T47D (cell line): ENCODE results near the gene FAM161A.
"Not testable (repeated sequence)": the region's sequence is repeated elsewhere in the genome, so short reads cannot be mapped to it uniquely, and the experiment has no call there.

Experiments used
- DNase-seq, 2 experiments: peaks; one replicate each; pipeline versions ENCODE4 v3.0.0 to v3.0.0-alpha.2; 2011 to 2012; ENCODE audit warnings: low read depth in 1 of 2, low spot score in 1 of 2
- JUND ChIP-seq: IDR thresholded peaks from 2 replicates; pipeline ENCODE4 v1.6.1; 2012; ENCODE audit warnings: low read depth
- in situ Hi-C: cut with HindIII; loops from 2 replicates; pipeline ENCODE4 v1.10.0; 2016; ENCODE audit warnings: low sequenced_read_pairs, low pct_unique_long_range_greater_than_20kb

The FAM161A gene

DNA sequence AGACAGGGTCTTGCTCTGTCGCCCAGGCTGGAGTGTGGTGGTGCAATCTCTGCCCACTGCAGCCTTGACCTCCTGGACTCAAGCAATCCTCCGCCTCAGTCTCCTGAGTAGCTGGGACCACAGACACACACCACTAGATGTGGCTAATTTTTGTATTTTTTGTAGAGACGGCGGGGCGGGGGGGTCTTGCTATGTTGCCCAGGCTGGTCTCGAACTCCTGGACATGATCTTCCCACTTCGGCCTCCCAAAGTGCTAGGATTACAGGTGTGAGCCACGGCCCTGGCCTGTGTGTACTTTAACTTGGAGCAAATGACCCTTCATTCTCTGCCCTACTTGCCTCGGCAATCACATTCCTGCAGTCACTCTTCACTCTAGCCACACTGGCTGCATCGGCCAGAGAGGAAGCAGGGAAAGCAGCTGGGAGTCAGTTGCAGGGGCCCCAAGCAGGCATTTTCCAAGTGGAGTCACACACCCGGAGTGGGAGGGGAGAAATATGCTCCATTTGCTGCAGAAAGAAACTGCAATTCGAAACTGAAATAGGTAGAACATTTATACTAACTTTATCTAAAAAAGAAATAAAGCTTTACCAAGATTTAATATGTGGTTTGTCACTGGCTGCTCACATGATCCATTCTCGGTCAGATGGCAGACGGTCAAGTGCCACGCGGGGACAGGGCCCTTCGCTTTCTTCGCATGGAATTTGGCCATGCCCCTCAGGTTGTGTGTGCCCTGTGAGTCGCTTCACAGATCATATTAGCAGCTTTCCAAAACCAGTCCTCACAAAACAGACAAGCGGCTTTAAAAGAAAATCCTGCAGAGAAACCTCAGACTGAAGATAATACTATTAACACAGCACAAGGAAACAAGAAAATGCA is 37.1 kb downstream of the FAM161A start:
- DNase-seq, result no peak
- no peak for TF ChIP-seq JUND
- in situ Hi-C loops, result no loop called here

- in situ Hi-C loops, result no loop called here
- no peak for TF ChIP-seq JUND
- DNase-seq, result no peak
Observed at GRCh38 chr2:61814539-61815160, 39.2 kb downstream of the FAM161A start.

DNA sequence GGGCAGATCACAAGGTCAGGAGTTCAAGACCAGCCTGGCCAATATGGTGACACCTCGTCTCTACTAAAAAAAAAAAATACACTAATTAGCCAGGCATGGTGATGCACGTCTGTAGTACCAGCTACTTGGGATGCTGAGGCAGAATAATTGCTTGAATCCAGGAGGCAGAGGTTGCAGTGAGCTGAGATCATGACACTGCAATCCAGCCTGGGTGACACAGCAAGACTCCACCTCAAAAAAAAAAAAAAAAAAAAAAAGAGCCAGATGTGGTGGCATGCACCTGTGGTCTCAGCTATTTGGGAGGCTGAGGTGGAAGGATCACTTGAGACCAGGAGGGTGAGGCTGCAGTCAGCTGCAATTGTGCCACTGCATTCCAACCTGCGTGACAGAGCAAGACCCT is 40.5 kb downstream of the FAM161A start:
- in situ Hi-C loops, result not testable (repeated sequence)

GRCh38 chr2:61811821-61812220 is 42.0 kb downstream of the FAM161A start:
- DNase-seq, result no peak
- in situ Hi-C loops, result no loop called here
- no peak for TF ChIP-seq JUND

More for the DNA sequence above, 40.5 kb downstream of the FAM161A start:
- not testable (repeated sequence) for DNase-seq

DNA sequence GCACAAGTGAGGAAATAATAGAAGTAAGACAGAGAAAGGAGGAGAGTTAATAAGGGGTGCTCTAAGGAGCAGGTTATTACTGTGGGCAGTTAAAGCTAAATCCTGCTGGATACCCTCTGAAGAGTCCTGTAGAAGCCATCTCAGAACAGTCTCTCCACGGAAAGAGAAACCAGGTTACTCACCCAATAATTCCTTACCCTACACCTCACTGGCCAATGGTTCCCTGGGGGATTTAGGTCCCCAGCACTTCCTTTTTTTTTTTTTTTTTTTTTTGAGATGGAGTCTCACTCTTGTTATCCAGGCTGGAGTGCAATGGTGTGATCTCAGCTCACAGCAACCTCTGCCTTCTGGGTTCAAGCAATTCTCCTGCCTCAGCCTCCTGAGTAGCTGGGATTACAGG is 43.7 kb downstream of the FAM161A start:
- in situ Hi-C loops, DNase-seq: not testable (repeated sequence)

DNA sequence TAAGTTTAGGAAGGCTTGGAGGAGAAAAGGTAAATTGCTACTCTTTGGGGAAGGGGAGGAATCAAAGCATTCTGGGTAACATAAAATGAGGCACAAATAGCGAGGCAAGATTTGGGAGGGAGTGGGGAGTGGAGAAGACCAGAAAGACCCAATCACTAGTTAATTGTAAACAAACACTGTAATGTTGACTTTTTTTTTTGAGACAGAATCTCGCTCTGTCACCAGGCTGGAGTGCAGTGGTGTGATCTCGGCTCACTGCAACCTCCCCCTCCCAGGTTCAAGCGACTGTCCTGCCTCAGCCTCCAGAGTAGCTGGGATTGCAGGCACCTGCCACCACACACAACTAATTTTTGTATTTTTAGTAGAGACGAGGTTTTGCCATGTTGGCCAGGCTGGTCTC is 45.2 kb downstream of the FAM161A start:
- in situ Hi-C loops, DNase-seq: not testable (repeated sequence)

DNA sequence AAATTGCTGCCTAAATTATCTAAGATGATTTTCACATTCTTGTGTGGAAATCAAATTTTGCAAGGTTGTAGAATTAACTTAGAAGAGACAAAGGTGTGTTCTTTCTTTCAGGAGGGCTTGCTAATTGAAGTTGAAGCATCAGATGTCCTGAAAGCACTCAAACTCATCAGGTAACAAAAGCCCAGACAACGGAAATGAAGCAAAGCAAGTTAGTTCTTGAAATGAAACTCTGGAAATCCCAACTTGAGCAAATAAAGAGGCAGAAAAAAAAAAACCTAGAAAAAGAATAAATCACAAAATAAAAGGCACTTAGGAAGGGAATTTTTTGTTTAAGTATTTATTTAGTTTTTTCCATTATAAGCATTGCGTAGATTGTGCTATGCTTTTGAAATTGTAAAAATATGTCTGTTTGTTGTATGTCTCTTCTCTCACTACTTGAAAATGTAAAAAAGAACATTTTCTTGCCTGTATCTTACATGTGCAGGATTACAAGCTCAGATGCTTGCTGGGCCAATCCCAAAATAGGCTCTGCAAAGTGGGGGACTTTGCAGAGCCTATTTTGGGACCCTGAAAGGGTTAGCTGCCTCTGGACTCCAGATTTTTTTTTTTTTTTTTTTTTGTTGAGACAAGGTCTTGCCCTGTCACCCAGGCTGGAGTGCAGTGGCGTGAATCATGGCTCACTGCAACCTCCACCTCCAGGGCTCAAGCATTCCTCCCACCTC is 46.7 kb downstream of the FAM161A start:
- TF ChIP-seq JUND, result no peak
- in situ Hi-C loops, result no loop called here
- DNase-seq, result no peak

- DNase-seq, result no peak
- in situ Hi-C loops, result no loop called here
- TF ChIP-seq JUND, result no peak
Observed at GRCh38 chr2:61802548-61802947, 51.3 kb downstream of the FAM161A start.

- in situ Hi-C loops, result no loop called here
- DNase-seq, result no peak
- TF ChIP-seq JUND, result no peak
Observed at GRCh38 chr2:61799099-61799498, 54.8 kb downstream of the FAM161A start.

DNA sequence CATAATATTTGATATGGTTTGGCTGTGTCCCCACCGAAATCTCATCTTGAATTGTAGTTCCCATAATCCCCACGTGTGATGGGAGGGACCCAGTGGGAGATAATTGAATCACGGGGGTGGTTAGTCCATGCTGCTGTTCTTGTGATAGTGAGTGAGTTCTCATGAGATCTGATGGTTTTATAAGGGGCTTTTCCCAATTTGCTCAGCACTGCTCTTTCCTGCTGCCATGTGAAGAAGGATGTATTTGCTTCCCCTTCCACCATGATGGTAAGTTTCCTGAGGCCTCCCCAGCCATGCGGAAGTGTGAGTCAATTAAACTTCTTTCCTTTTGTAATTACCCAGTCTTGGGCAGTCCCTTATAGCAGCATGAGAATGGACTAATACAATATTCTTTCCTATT is 56.4 kb downstream of the FAM161A start:
- DNase-seq, in situ Hi-C loops: not testable (repeated sequence)

DNA sequence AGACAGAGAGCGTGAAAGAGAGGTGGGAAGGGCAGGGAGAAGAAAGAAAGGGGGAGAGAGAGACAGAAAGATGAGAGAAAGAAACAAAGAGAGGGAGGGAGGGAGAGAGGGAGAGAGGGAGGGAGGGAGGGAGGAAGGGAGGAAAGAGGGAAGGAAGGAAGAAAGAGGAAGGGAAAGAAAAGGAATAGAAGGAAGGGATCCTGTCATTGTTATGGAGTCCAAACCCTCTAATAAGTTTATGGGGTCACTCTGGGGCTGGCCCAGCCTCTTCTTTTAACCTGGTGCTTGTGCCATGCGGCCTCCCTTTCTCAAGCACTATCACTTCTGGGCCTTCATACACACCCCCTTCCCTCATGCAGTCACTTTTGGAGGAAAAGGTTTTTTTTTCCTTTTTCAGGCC is 58.5 kb downstream of the FAM161A start:
- DNase-seq, result no peak
- TF ChIP-seq JUND, result no peak
- in situ Hi-C loops, result no loop called here

GRCh38 chr2:61793389-61793836 is 60.4 kb downstream of the FAM161A start:
- in situ Hi-C loops, result no loop called here
- peak; percentile 48 to 81 for DNase-seq
- no peak for TF ChIP-seq JUND

GRCh38 chr2:61792355-61792890 is 61.4 kb downstream of the FAM161A start:
- DNase-seq, result no peak
- in situ Hi-C loops, result no loop called here
- TF ChIP-seq JUND, result no peak
